ENCODE measurements around the gene KRT76. TPM values are rescaled to one million over a fixed set of nuclear protein-coding genes. Genes with fewer than 3 reads are reported as not detected.

KRT76 gene
- total and polyA plus RNA-seq, 10 of the 15 experiments (the other 5 are each of a cell fraction or from before 2014, with no cell fraction given): not detected

DNA sequence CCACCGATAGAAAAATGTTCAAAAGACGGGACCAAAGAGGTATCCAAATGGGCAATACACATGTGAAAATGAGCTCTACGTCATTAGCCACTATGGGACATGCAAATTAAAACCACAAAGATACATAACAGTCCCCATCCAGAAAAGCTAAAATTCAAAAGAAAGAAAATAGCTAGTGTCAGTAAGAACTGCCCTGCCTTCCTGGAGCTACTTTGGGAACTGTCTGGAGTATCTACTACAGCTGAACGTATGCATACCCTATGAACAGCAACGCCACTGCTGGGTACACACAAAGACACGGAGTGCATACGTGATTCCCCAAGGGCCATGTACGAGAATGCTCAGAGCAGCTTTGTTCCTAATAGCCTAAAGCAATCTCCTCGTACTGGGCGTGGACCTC lies 48.0 kb downstream of the KRT76 start:
- ChIA-PET RAD21 (ENCODE audit: unreplicated experiment) (no interaction called here), SMC1A (ENCODE audit: uncharacterized antibody, unreplicated experiment) (no interaction called here), CTCF (interaction anchor here (0.7 kb wide), 1 partner anchor 554 kb away, joined by 3 read pairs; no protein-coding TSS in a partner anchor), POLR2A (no interaction called here)
- ATAC-seq (no peak), FAIRE-seq (no peak), DNase-seq (ENCODE audit: low read depth, low spot score) (no peak)
- Histone ChIP-seq H3K4me1 (ENCODE audit: control insufficient read depth, insufficient read depth, low read length) (no peaks in the 10 kb centered on the region), H3K9me3 (replicated peaks; ENCODE audit: control insufficient read depth, insufficient read depth, low read length) (no peaks in the 10 kb centered on the region), H3K79me2 (ENCODE audit: control insufficient read depth, insufficient read depth, low read length) (no peaks in the 10 kb centered on the region), H4K20me1 (ENCODE audit: control insufficient read depth, insufficient read depth) (no peaks in the 10 kb centered on the region), H3K27me3 (replicated peaks in 1 of 2; ENCODE audit: control insufficient read depth in 2 of 2, insufficient read depth in 2 of 2, low read length in 1 of 2) (peaks cover 2 to 3% of the 10 kb centered on the region in 2 experiments; a peak in 2 of 4 replicates), H3K4me2 (ENCODE audit: control insufficient read depth, insufficient read depth) (no peak overlapping the region), H3K4me3 (no peak overlapping the region), H2AFZ (ENCODE audit: control insufficient read depth, low read depth, low read length) (no peak overlapping the region), H3K9ac (ENCODE audit: control insufficient read depth, insufficient read depth, low read length) (no peak overlapping the region), H3K36me3 (ENCODE audit: control insufficient read depth in 2 of 2, insufficient read depth in 2 of 2, low read length in 1 of 2) (no peaks in the 10 kb centered on the region), H3K27ac (ENCODE audit: control insufficient read depth, insufficient read depth) (no peak overlapping the region)
- BruUV-seq (replicated peaks): no TSS peak
- in situ Hi-C loops (cut with MboI) (no loop called here), intact Hi-C loops (cut with micrococcal nuclease; ENCODE audit: unreplicated experiment) (no loop called here)
- WGBS (ENCODE audit: insufficient coverage, insufficient replicate concordance, low lambda C conversion rate, missing lambda C conversion rate): 12% methylated on average over 10 of the region's 10 CpGs
- TF ChIP-seq CREM (IDR thresholded peaks at IDR 0.05; ENCODE audit: low read depth) (no peak), ZNF207 (IDR thresholded peaks at IDR 0.05; ENCODE audit: borderline replicate concordance) (no peak), PAX5 (IDR thresholded peaks at IDR 0.05; ENCODE audit: borderline replicate concordance, low read depth, low read length) (no peak), BCL11A (IDR thresholded peaks at IDR 0.05; ENCODE audit: low read depth, low read length) (no peak), PML (IDR thresholded peaks at IDR 0.05; ENCODE audit: low read length) (no peak), ZNF622 (IDR thresholded peaks at IDR 0.05) (no peak), NFIC (IDR thresholded peaks at IDR 0.05; ENCODE audit: low read depth, low read length) (no peak), EGR1 (IDR thresholded peaks at IDR 0.05; ENCODE audit: borderline replicate concordance in 1 of 2, low read depth in 2 of 2, low read length in 2 of 2) (no peak)
- TF ChIP-seq, protein P1, sequence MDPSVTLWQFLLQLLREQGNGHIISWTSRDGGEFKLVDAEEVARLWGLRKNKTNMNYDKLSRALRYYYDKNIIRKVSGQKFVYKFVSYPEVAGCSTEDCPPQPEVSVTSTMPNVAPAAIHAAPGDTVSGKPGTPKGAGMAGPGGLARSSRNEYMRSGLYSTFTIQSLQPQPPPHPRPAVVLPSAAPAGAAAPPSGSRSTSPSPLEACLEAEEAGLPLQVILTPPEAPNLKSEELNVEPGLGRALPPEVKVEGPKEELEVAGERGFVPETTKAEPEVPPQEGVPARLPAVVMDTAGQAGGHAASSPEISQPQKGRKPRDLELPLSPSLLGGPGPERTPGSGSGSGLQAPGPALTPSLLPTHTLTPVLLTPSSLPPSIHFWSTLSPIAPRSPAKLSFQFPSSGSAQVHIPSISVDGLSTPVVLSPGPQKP (IDR thresholded peaks at IDR 0.05; ENCODE audit: low read depth, low read length): no peak
- TF ChIP-seq, protein P2, sequence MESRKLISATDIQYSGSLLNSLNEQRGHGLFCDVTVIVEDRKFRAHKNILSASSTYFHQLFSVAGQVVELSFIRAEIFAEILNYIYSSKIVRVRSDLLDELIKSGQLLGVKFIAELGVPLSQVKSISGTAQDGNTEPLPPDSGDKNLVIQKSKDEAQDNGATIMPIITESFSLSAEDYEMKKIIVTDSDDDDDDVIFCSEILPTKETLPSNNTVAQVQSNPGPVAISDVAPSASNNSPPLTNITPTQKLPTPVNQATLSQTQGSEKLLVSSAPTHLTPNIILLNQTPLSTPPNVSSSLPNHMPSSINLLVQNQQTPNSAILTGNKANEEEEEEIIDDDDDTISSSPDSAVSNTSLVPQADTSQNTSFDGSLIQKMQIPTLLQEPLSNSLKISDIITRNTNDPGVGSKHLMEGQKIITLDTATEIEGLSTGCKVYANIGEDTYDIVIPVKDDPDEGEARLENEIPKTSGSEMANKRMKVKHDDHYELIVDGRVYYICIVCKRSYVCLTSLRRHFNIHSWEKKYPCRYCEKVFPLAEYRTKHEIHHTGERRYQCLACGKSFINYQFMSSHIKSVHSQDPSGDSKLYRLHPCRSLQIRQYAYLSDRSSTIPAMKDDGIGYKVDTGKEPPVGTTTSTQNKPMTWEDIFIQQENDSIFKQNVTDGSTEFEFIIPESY (IDR thresholded peaks at IDR 0.05): no peak

Data from GM12878 (cell line).